B cell (primary cell): ENCODE measurements around the gene AHDC1.

Experiments
- EZH2 ChIP-seq: IDR thresholded peaks from 2 replicates; pipeline ENCODE4 v1.6.1; 2012; ENCODE audit warnings: borderline replicate concordance, low read depth, mild to moderate bottlenecking, moderate library complexity, low read length; ENCODE audit not compliant: insufficient read depth, poor library complexity, severe bottlenecking
- TF ChIP-seq, protein P1 (sequence below): fragments of 200-600 bp; IDR thresholded peaks from one replicate; pipeline ENCODE4 v1.8.0; 2022; ENCODE audit warnings: antibody characterized with exemption, mild to moderate bottlenecking

- TF ChIP-seq, protein P1, sequence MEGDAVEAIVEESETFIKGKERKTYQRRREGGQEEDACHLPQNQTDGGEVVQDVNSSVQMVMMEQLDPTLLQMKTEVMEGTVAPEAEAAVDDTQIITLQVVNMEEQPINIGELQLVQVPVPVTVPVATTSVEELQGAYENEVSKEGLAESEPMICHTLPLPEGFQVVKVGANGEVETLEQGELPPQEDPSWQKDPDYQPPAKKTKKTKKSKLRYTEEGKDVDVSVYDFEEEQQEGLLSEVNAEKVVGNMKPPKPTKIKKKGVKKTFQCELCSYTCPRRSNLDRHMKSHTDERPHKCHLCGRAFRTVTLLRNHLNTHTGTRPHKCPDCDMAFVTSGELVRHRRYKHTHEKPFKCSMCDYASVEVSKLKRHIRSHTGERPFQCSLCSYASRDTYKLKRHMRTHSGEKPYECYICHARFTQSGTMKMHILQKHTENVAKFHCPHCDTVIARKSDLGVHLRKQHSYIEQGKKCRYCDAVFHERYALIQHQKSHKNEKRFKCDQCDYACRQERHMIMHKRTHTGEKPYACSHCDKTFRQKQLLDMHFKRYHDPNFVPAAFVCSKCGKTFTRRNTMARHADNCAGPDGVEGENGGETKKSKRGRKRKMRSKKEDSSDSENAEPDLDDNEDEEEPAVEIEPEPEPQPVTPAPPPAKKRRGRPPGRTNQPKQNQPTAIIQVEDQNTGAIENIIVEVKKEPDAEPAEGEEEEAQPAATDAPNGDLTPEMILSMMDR, result no peak
- no peak for TF ChIP-seq EZH2
Measured at GRCh38 chr1:27577504-27578188, 26.3 kb downstream of the AHDC1 start.
